GM15510 (cell line): ENCODE results near the gene CEP152.

Experiments used
- POLR2A ChIP-seq: IDR thresholded peaks from 3 replicates; pipeline ENCODE4 v1.6.1; 2011; ENCODE audit warnings: borderline replicate concordance; ENCODE audit not compliant: insufficient read length; ENCODE audit errors: extremely low read depth

Gene CEP152, protein sequence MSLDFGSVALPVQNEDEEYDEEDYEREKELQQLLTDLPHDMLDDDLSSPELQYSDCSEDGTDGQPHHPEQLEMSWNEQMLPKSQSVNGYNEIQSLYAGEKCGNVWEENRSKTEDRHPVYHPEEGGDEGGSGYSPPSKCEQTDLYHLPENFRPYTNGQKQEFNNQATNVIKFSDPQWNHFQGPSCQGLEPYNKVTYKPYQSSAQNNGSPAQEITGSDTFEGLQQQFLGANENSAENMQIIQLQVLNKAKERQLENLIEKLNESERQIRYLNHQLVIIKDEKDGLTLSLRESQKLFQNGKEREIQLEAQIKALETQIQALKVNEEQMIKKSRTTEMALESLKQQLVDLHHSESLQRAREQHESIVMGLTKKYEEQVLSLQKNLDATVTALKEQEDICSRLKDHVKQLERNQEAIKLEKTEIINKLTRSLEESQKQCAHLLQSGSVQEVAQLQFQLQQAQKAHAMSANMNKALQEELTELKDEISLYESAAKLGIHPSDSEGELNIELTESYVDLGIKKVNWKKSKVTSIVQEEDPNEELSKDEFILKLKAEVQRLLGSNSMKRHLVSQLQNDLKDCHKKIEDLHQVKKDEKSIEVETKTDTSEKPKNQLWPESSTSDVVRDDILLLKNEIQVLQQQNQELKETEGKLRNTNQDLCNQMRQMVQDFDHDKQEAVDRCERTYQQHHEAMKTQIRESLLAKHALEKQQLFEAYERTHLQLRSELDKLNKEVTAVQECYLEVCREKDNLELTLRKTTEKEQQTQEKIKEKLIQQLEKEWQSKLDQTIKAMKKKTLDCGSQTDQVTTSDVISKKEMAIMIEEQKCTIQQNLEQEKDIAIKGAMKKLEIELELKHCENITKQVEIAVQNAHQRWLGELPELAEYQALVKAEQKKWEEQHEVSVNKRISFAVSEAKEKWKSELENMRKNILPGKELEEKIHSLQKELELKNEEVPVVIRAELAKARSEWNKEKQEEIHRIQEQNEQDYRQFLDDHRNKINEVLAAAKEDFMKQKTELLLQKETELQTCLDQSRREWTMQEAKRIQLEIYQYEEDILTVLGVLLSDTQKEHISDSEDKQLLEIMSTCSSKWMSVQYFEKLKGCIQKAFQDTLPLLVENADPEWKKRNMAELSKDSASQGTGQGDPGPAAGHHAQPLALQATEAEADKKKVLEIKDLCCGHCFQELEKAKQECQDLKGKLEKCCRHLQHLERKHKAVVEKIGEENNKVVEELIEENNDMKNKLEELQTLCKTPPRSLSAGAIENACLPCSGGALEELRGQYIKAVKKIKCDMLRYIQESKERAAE (N-terminal part only)

DNA sequence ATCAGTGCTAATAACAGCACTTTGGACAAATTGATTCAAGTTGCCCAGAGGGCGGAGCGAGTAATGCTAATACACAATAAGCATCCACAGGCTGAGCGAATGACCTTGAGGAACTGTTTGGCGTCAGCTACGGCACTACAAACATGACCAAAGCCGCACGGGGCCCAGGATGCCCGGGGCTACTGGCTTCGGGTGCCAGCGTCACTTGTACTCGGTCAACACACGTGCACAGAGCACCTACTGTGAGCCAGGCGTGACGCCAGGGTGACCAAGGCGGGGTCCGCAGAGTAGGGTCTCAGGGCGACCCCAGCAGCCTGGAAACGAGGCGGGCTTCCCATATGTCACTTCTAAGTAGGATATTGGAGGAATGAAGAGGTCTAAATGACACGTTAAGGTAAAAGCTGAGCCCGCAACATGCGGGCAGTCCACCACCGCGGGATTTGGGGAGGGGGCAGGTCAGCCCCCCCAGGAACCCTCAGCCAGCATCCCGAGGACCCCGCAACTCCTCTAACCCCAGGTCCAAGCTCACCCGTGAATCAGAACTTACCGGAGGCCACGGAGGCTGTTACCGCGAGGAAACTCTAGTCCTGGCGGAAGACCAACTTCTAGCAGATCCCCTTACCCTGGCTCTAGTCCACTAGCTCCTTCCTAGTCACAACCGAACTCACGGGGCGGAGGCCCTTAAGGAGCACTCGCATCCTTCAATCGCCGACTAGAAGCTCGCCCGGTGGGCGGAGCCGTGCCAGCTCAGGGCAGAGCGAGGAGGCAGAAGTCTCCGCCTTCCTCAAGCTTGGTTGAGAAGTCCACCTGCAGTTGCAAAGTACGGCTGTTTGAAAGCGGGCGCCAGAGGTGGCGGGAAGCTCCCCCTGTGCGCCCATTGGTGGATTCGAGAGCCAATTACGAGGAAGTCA, at the start of gene CEP152:
Gene CEP152 (minus strand): TSS at position 656 of the 911 bp plus-strand sequence. CDS start 5,420 bp downstream, outside the sequence.
- peak; percentile 46 for TF ChIP-seq POLR2A

- no peak for TF ChIP-seq POLR2A
Measured at GRCh38 chr15:48859426-48859825, 48.6 kb upstream of the CEP152 start.

DNA sequence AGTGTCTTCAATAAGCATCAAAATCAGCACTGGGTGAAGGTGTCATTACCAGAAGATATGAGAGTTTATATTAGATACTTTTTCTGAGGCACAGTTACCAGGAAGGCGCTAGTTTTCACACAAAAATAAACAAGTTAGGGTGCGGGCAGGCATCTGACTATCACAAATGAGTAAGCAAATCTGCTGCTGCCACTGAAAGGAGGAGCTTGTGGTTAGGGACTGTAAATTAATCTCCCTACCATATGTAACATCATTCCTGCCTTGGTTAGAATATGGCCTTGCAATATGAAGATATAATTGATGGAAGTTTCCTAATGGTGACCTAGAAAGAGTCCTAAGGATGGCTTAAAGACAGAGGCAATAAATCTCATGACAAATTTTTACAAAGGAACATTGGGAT, 47.5 kb upstream of the CEP152 start:
- TF ChIP-seq POLR2A = no peak

- TF ChIP-seq POLR2A = no peak
Measured at GRCh38 chr15:48856942-48857341, 46.1 kb upstream of the CEP152 start.

DNA sequence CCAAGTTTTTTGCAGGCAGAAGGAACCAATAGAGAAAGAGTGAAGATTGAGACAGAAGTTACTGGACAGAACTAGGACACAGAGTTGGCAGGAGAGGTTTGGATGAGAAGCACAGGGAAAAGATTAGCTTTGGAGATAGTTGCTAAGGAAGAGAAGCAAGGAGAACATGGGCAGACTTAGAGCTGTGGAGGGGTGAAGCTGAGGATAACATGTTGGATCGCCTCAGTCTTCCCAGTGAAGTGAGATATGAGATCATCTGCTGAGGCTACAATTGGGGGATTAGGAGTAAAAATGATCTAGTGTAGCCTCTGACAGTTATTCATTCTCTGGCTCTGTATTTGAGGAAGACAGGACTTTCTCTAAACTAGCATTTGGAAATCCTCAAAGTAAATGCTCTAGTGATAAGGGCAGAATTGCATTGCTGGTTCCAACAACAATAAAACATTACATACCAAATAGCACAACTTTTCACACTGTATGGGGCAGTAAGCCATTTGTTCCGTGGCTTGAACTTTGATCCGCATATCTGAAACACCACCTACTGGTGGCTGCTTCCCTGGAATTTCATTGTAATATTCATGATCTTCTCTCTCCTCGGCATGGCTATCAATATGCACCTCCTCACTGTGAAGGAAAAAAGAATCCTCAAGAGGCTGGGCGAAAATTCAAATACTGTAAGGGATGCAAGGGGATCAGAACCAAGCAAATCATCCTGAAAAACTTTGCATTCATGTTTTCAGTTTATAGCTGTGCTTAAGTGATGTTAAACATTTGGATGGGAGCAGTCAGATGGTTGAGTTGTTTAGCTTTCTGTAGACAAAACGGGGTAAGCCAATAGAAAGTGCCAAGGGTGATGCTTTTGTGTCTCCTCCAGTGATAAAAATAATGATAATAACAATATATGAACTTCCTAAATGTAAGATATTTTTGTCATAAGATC, 44.9 kb upstream of the CEP152 start:
- TF ChIP-seq POLR2A = no peak

GRCh38 chr15:48851956-48852355, 41.1 kb upstream of the CEP152 start:
- TF ChIP-seq POLR2A = no peak

- TF ChIP-seq POLR2A = no peak
Measured at GRCh38 chr15:48850648-48851047, 39.8 kb upstream of the CEP152 start.

DNA sequence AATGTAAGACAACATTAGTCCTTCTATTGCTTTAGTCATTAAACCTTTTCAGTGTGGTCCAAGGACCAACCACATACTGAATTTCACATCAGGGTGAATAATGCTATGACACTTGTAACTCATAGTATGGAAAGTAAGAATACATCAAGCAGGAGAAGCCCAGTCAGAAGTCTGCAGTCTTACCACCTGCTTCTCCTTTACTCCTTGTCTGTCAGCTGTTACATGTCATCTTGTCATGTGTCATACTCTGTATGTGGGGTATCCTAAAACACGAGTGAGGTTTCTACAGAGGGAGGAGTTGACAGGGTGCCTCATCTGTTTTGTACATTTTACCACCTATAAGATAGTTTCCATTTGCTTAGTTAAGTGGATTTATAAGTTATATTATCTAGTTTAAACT, 34.3 kb upstream of the CEP152 start:
- TF ChIP-seq POLR2A = no peak

DNA sequence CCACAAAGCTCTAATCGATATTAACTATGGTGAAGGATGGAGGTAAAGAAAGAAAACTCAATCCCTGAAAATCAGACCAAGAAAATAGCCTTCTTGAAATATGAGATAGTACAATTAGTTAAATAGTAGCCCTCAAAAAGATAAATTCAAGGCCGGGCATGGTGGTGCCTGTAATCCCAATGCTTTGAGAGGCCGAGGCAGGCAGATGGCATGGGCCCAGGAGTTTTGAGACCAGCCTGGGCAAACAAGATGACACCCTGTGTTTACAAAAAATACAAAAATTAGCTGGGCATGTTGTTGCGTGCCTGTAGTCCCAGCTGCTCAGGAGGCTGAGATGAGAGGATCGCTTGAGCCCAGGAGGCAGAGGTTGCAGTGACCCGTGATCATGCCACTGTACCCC, 31.6 kb upstream of the CEP152 start:
- no peak for TF ChIP-seq POLR2A

GRCh38 chr15:48834756-48835155, 23.9 kb upstream of the CEP152 start:
- no peak for TF ChIP-seq POLR2A

GRCh38 chr15:48833526-48834239, 22.8 kb upstream of the CEP152 start:
- TF ChIP-seq POLR2A = no peak

GRCh38 chr15:48832648-48833047, 21.8 kb upstream of the CEP152 start:
- TF ChIP-seq POLR2A = no peak
